ENCODE data around the gene PPP2R5B.

Gene PPP2R5B

GRCh38 chr11:64898541-64898940, 25.9 kb upstream of the PPP2R5B start:
- 96% methylated on average over 19 of the region's 19 CpGs for WGBS (ENCODE audit: insufficient coverage)
- Histone ChIP-seq H3K9me3 (ENCODE audit: control extremely low read depth in 1 of 5, control insufficient read depth in 4 of 5, insufficient read depth in 2 of 5, low read depth in 1 of 5, low read length in 4 of 5) (no peaks in the 10 kb centered on the region), H3K27me3 (replicated peaks in 2 of 5; ENCODE audit: control insufficient read depth in 4 of 5, insufficient read depth in 5 of 5, low read length in 4 of 5) (no peaks in the 10 kb centered on the region), H3K4me3 (ENCODE audit: control insufficient read depth in 1 of 7, extremely low read depth in 1 of 7, insufficient read depth in 4 of 7, low read depth in 2 of 7, low read length in 6 of 7) (no peak overlapping the region), H3K36me3 (ENCODE audit: control insufficient read depth in 4 of 4, insufficient read depth in 4 of 4, low read length in 3 of 4) (peaks cover 3 to 80% (median 41%) of the 10 kb centered on the region in 4 experiments), H3K4me1 (ENCODE audit: control extremely low read depth in 1 of 4, control insufficient read depth in 4 of 4, insufficient read depth in 4 of 4, low read length in 3 of 4) (peaks cover 0 to 7% (median 4%) of the 10 kb centered on the region in 4 experiments), H3K27ac (ENCODE audit: insufficient read depth in 1 of 2, low read depth in 1 of 2, low read length in 2 of 2, poor library complexity in 1 of 2, severe bottlenecking in 2 of 2) (no peak overlapping the region)
- DNase-seq, result no peak
- CTCF ChIA-PET, result interaction anchor here (0.7 to 36.3 kb wide), 5 partner anchors 8 to 44 kb away, joined by 3 to 1071 read pairs (median 4); partner anchors contain the start of gene CDC42BPG
- POLR2A ChIA-PET, result no interaction called here

- Histone ChIP-seq H3K27me3 (replicated peaks in 2 of 5; ENCODE audit: control insufficient read depth in 4 of 5, insufficient read depth in 5 of 5, low read length in 4 of 5) (no peaks in the 10 kb centered on the region), H3K4me3 (ENCODE audit: control insufficient read depth in 1 of 7, extremely low read depth in 1 of 7, insufficient read depth in 4 of 7, low read depth in 2 of 7, low read length in 6 of 7) (no peak overlapping the region), H3K4me1 (ENCODE audit: control extremely low read depth in 1 of 4, control insufficient read depth in 4 of 4, insufficient read depth in 4 of 4, low read length in 3 of 4) (no peaks in the 10 kb centered on the region), H3K27ac (ENCODE audit: insufficient read depth in 1 of 2, low read depth in 1 of 2, low read length in 2 of 2, poor library complexity in 1 of 2, severe bottlenecking in 2 of 2) (no peak overlapping the region), H3K9me3 (ENCODE audit: control extremely low read depth in 1 of 5, control insufficient read depth in 4 of 5, insufficient read depth in 2 of 5, low read depth in 1 of 5, low read length in 4 of 5) (no peaks in the 10 kb centered on the region), H3K36me3 (ENCODE audit: control insufficient read depth in 4 of 4, insufficient read depth in 4 of 4, low read length in 3 of 4) (peaks cover 3 to 76% (median 41%) of the 10 kb centered on the region in 4 experiments)
- ChIA-PET POLR2A (no interaction called here), CTCF (interaction anchor here (0.6 to 36.3 kb wide), 5 partner anchors 9 to 46 kb away, joined by 3 to 1071 read pairs (median 3); partner anchors contain the start of gene CDC42BPG)
- WGBS (ENCODE audit: insufficient coverage), result over 99% methylated on average over 12 of the region's 14 CpGs
- no peak for DNase-seq
Measured at GRCh38 chr11:64900263-64900678, 24.2 kb upstream of the PPP2R5B start.

- Histone ChIP-seq H3K36me3 (ENCODE audit: control insufficient read depth in 4 of 4, insufficient read depth in 4 of 4, low read length in 3 of 4) (peaks cover 3 to 76% (median 43%) of the 10 kb centered on the region in 4 experiments), H3K27me3 (replicated peaks in 2 of 5; ENCODE audit: control insufficient read depth in 4 of 5, insufficient read depth in 5 of 5, low read length in 4 of 5) (no peaks in the 10 kb centered on the region), H3K4me1 (ENCODE audit: control extremely low read depth in 1 of 4, control insufficient read depth in 4 of 4, insufficient read depth in 4 of 4, low read length in 3 of 4) (no peaks in the 10 kb centered on the region), H3K27ac (ENCODE audit: insufficient read depth in 1 of 2, low read depth in 1 of 2, low read length in 2 of 2, poor library complexity in 1 of 2, severe bottlenecking in 2 of 2) (no peak overlapping the region), H3K9me3 (ENCODE audit: control extremely low read depth in 1 of 5, control insufficient read depth in 4 of 5, insufficient read depth in 2 of 5, low read depth in 1 of 5, low read length in 4 of 5) (no peaks in the 10 kb centered on the region), H3K4me3 (ENCODE audit: control insufficient read depth in 1 of 7, extremely low read depth in 1 of 7, insufficient read depth in 4 of 7, low read depth in 2 of 7, low read length in 6 of 7) (no peak overlapping the region)
- POLR2A ChIA-PET, result interaction anchor here (0.7 kb wide), 1 partner anchor 127 kb away, joined by 3 read pairs; no protein-coding TSS in a partner anchor
- CTCF ChIA-PET, result interaction anchor here (0.6 to 36.3 kb wide), 4 partner anchors 9 to 47 kb away, joined by 3 to 1071 read pairs (median 3); partner anchors contain the start of gene CDC42BPG
- no peak for DNase-seq
- WGBS (ENCODE audit: insufficient coverage), result 97% methylated on average over 13 of the region's 17 CpGs
Measured at GRCh38 chr11:64900774-64901173, 23.7 kb upstream of the PPP2R5B start.

GRCh38 chr11:64902102-64902900, 22.2 kb upstream of the PPP2R5B start:
- CTCF ChIA-PET, result interaction anchor here (1.0 to 36.3 kb wide), 2 partner anchors 12 to 48 kb away, joined by 3 to 1071 read pairs; partner anchors contain the start of gene CDC42BPG
- H3K27me3 ChIP-seq (replicated peaks in 2 of 5; ENCODE audit: control insufficient read depth in 4 of 5, insufficient read depth in 5 of 5, low read length in 4 of 5), result no peaks in the 10 kb centered on the region
- no peak for DNase-seq
- no peak overlapping the region for H3K27ac ChIP-seq (ENCODE audit: insufficient read depth in 1 of 2, low read depth in 1 of 2, low read length in 2 of 2, poor library complexity in 1 of 2, severe bottlenecking in 2 of 2)
- WGBS (ENCODE audit: insufficient coverage), result 99% methylated on average over 23 of the region's 30 CpGs
- H3K4me3 ChIP-seq (ENCODE audit: control insufficient read depth in 1 of 7, extremely low read depth in 1 of 7, insufficient read depth in 4 of 7, low read depth in 2 of 7, low read length in 6 of 7), result no peak overlapping the region
- no peaks in the 10 kb centered on the region for H3K9me3 ChIP-seq (ENCODE audit: control extremely low read depth in 1 of 5, control insufficient read depth in 4 of 5, insufficient read depth in 2 of 5, low read depth in 1 of 5, low read length in 4 of 5)
- H3K36me3 ChIP-seq (ENCODE audit: control insufficient read depth in 4 of 4, insufficient read depth in 4 of 4, low read length in 3 of 4), result peaks cover 3 to 78% (median 50%) of the 10 kb centered on the region in 4 experiments
- no peaks in the 10 kb centered on the region for H3K4me1 ChIP-seq (ENCODE audit: control extremely low read depth in 1 of 4, control insufficient read depth in 4 of 4, insufficient read depth in 4 of 4, low read length in 3 of 4)
- POLR2A ChIA-PET, result no interaction called here

GRCh38 chr11:64903291-64903833, 21.1 kb upstream of the PPP2R5B start:
- 97% methylated on average over 20 of the region's 23 CpGs for WGBS (ENCODE audit: insufficient coverage)
- H3K9me3 ChIP-seq (ENCODE audit: control extremely low read depth in 1 of 5, control insufficient read depth in 4 of 5, insufficient read depth in 2 of 5, low read depth in 1 of 5, low read length in 4 of 5), result no peaks in the 10 kb centered on the region
- no peak overlapping the region for H3K27ac ChIP-seq (ENCODE audit: insufficient read depth in 1 of 2, low read depth in 1 of 2, low read length in 2 of 2, poor library complexity in 1 of 2, severe bottlenecking in 2 of 2)
- no peak for DNase-seq
- no peaks in the 10 kb centered on the region for H3K27me3 ChIP-seq (replicated peaks in 2 of 5; ENCODE audit: control insufficient read depth in 4 of 5, insufficient read depth in 5 of 5, low read length in 4 of 5)
- no peaks in the 10 kb centered on the region for H3K4me1 ChIP-seq (ENCODE audit: control extremely low read depth in 1 of 4, control insufficient read depth in 4 of 4, insufficient read depth in 4 of 4, low read length in 3 of 4)
- H3K36me3 ChIP-seq (ENCODE audit: control insufficient read depth in 4 of 4, insufficient read depth in 4 of 4, low read length in 3 of 4), result peaks cover 3 to 75% (median 48%) of the 10 kb centered on the region in 4 experiments
- H3K4me3 ChIP-seq (ENCODE audit: control insufficient read depth in 1 of 7, extremely low read depth in 1 of 7, insufficient read depth in 4 of 7, low read depth in 2 of 7, low read length in 6 of 7), result no peak overlapping the region
- ChIA-PET POLR2A (no interaction called here), CTCF (interaction anchor here (1.0 to 36.3 kb wide), 2 partner anchors 15 to 49 kb away, joined by 3 to 1071 read pairs; partner anchors contain the start of gene CDC42BPG)

GRCh38 chr11:64905516-64906313, 18.8 kb upstream of the PPP2R5B start:
- Histone ChIP-seq H3K4me1 (ENCODE audit: control extremely low read depth in 1 of 4, control insufficient read depth in 4 of 4, insufficient read depth in 4 of 4, low read length in 3 of 4) (no peaks in the 10 kb centered on the region), H3K4me3 (ENCODE audit: control insufficient read depth in 1 of 7, extremely low read depth in 1 of 7, insufficient read depth in 4 of 7, low read depth in 2 of 7, low read length in 6 of 7) (no peak overlapping the region), H3K27me3 (replicated peaks in 2 of 5; ENCODE audit: control insufficient read depth in 4 of 5, insufficient read depth in 5 of 5, low read length in 4 of 5) (no peaks in the 10 kb centered on the region), H3K27ac (ENCODE audit: insufficient read depth in 1 of 2, low read depth in 1 of 2, low read length in 2 of 2, poor library complexity in 1 of 2, severe bottlenecking in 2 of 2) (no peak overlapping the region), H3K36me3 (ENCODE audit: control insufficient read depth in 4 of 4, insufficient read depth in 4 of 4, low read length in 3 of 4) (peaks cover 8 to 82% (median 49%) of the 10 kb centered on the region in 4 experiments), H3K9me3 (ENCODE audit: control extremely low read depth in 1 of 5, control insufficient read depth in 4 of 5, insufficient read depth in 2 of 5, low read depth in 1 of 5, low read length in 4 of 5) (no peaks in the 10 kb centered on the region)
- ChIA-PET CTCF (interaction anchor here (1.4 to 36.3 kb wide), 3 partner anchors 8 to 51 kb away, joined by 4 to 1071 read pairs (median 6); partner anchors contain the start of gene CDC42BPG), POLR2A (no interaction called here)
- WGBS (ENCODE audit: insufficient coverage), result 98% methylated on average over 18 of the region's 25 CpGs
- no peak for DNase-seq
